GM19351 (cell line): ENCODE data around the gene RABGEF1.
"Not testable (repeated sequence)": the region's sequence is repeated elsewhere in the genome, so short reads cannot be mapped to it uniquely, and the experiment has no call there.

Experiments used
- ATAC-seq: cut with Tn5 transposase; IDR thresholded peaks from one replicate; pipeline ENCODE4 v1.9.1; 2021; ENCODE audit warnings: mild to moderate bottlenecking, moderate library complexity; ENCODE audit not compliant: unreplicated experiment

The RABGEF1 gene

GRCh38 chr7:66800591-66800990 lies 60.1 kb downstream of the RABGEF1 start:
- ATAC-seq = no peak

- no peak for ATAC-seq
Measured at GRCh38 chr7:66804001-66804400, 63.5 kb downstream of the RABGEF1 start.

- no peak for ATAC-seq
Measured at GRCh38 chr7:66807736-66808135, 67.2 kb downstream of the RABGEF1 start.

DNA sequence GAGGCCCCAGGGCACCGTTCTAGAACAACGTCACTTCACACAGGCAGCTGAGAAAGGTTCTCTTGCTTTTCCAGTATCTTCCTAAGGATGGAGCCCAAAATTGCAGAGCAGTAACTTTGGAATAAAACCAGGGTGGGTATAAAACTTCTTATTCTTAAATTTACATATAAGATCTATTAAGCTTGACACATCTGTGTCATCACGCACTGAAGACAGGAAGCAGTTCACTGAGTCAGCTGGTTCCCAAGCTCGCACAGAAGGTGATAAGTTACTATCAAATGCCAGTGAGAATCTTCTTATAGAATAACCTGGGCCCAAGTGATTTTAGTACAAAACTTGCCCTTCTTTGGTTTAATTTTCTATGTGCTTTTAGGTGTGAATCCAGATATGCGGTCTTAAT lies 70.2 kb downstream of the RABGEF1 start:
- no peak for ATAC-seq

DNA sequence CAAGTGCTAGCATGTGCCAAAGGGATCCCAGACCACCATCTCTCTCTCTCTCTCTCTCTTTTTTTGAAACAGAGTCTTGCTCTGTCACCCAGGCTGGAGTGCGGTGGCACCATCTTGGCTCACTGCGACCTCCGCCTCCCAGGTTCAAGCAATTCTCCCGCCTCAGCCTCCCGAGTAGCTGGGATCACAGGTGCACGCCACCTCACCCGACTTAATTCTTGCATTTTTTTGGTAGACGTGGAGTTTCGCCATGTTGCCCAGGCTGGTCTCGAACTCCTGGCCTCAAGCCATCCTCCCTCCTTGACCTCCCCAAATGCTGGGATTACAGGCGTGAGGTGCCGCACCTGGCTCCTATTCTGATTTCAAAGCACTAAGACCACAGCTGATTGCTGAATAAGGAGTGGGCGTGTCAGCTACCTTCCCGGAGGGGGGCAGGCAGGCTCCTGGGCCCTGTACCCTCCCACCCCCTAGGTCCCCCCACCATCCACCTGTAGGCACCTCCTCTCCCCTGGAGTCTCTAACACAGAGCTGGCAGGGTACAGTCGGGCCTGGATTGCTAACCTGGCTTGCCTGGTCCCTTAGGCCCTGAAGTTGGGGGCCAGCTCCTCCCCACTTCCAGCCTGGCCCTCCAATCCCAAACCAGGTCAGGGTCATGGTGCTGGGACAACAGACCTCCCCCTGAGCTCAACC lies 74.8 kb downstream of the RABGEF1 start:
- not testable (repeated sequence) for ATAC-seq

- ATAC-seq = no peak
Measured at GRCh38 chr7:66815951-66816350, 75.4 kb downstream of the RABGEF1 start.

DNA sequence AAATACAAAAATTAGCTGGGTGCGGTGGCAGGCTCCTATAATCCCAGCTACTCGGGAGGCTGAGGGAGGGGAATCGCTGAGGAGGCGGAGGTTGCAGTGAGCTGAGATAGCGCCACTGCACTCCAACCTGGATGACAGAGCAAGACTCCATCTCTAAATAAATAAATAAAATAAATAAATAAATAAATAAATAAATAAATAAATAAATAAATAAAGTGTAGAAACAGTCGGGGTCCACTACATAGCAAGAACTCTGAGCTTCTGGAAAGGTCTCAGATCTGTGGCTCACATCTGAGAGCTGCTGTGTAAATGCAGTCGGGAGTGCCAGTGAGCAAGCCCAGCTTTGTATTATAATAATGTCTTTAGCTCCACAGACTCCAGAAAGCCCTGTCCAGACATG lies 76.1 kb downstream of the RABGEF1 start:
- not testable (repeated sequence) for ATAC-seq

DNA sequence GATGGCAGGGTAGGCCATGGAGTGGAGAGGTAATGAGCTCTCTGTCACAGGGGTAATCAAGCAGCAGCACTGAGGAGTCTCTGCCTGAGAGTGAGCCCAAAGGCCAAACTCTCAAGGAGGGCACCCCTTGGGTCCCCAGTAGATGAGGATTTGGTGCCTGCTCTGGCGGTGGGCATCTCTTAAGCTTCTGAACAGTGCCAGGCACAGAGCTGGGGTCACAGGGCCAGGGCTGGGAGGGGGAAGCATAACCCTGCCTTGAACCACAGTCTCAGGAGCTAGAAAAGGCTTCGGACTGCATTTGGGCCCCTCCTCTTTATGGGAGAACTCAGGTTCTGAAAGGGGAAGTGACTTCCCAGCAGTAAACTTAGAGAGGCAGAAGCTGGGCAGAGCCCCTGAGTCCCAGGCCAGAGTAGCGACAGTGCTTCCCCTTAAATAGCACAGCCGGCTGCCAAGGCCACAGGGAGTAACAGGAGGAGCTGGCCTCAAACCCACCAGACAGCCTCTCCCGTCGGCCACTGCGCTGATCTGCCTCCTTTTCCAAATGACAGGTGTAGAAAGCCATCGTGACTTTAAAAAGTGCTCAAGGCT lies 76.8 kb downstream of the RABGEF1 start:
- not testable (repeated sequence) for ATAC-seq

DNA sequence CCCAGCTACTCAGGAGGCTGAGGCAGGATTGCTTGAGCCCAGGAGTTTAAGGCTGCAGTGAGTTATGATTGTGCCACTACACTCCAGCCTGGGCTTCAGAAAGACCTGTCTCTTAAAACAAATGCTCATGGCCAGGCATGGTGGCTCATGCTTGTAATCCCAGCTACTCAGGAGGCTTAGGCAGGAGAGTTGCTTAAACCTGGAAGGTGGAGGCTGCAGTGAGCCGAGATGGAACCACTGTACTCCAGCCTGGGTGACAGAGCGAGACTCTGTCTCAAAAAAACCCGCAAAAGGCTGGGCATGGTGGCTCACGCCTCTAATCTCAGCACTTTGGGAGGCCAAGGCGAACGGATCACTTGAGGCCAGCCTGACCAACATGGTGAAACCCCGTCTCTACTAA lies 77.4 kb downstream of the RABGEF1 start:
- not testable (repeated sequence) for ATAC-seq

GRCh38 chr7:66824041-66824440 lies 83.5 kb downstream of the RABGEF1 start:
- no peak for ATAC-seq

GRCh38 chr7:66825538-66825937 lies 85.0 kb downstream of the RABGEF1 start:
- not testable (repeated sequence) for ATAC-seq

DNA sequence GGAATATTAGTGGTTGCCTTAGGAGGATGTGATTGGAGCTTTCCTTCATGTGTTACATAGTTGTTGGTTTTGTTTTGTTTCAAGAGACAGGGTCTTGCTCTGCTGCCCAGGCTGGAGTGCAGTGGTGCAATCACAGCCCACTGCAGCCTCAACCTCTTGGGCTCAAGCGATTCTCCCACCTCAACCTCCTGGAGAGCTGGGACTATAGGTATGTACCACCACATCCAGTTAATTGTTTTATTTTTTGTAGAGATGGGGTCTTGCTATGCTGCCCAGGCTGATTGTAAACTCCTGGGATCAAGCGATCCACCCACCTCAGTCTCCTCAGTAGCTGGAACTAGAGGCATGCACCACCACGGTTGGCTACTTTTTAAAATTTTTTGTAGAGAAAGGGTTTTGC lies 86.1 kb downstream of the RABGEF1 start:
- ATAC-seq = no peak

GRCh38 chr7:66830976-66831375 lies 90.4 kb downstream of the RABGEF1 start:
- ATAC-seq = not testable (repeated sequence)

DNA sequence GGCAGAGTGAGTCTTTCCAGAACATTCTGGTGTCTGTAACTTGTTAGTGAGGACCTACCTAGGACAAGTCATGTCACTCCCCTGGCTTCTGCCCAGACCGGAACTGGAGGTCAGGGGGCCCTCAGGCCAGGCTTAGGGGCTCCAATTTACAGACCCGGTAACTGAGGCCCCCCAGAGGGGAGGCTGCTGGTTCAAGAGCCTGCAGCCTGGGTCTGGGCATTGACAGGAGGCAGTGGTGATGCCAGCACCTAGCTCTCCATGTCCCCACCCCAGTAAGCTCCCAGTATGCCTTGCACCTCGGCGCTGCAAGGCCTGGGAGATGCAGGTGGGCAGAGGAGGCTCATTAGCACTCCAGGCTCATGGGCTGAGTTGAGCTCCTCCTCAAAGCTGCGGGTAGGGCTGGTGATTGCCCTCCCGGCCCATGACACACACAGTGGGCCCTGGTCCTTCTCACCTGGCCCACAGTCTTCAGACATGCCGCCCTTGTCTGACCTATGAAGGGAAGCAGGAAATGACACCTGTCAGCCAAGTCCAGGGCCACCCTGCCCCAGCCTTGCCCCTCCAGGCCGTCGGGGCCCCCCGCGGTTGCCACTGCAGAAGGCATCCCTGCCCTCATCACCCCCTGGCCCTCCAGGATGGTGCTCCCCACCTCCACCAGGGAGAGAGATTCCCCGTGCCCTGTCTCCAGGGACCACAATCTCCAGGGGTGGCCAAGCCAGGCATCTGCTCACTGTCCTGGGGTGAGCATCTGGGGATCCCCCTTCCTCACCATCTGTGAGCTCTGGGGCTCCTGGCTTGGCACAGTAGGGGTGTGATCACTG lies 92.2 kb downstream of the RABGEF1 start:
- ATAC-seq = no peak

- no peak for ATAC-seq
Measured at GRCh38 chr7:66837007-66837406, 96.5 kb downstream of the RABGEF1 start.

DNA sequence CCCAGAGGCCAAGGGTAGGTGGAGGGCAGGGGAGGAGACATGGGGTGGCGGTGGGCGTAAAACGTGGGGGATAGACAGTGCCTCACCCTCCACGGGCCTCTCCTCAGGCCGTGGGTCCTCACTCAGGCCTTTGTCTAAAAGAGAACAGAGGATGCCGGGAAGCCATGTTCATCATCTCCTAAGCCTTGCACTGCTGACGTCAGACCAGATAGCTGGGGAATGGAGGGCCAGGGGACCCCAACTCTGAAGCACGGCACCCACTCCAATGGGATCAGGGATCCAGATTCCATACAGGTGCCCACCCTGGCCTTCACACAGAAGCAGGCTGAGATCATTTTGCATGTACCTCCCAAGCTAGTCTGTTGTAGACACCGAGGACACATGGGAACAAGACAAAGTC lies 97.1 kb downstream of the RABGEF1 start:
- ATAC-seq = no peak

DNA sequence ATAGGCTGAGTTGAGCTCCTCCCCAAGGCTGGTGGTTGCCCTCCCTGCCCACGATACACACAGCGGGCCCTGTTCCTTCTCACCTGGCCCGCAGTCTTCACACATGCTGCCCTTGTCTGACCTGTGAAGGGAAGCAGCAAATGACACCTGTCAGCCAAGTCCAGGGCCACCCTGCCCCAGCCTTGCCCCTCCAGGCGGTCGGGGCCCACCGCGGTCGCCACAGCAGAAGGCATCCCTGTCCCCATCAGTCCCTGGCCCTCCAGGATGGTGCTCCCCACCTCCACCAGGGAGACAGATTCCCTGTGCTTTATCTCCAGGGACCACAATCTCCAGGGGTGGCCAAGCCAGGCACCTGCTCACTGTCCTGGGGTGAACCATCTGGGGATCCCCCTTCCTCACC lies 99.3 kb downstream of the RABGEF1 start:
- ATAC-seq = no peak

GRCh38 chr7:66840316-66840715 lies 99.8 kb downstream of the RABGEF1 start:
- no peak for ATAC-seq

GRCh38 chr7:66841898-66842297 lies 101.4 kb downstream of the RABGEF1 start:
- ATAC-seq = no peak

GRCh38 chr7:66843492-66843891 lies 103.0 kb downstream of the RABGEF1 start:
- not testable (repeated sequence) for ATAC-seq

DNA sequence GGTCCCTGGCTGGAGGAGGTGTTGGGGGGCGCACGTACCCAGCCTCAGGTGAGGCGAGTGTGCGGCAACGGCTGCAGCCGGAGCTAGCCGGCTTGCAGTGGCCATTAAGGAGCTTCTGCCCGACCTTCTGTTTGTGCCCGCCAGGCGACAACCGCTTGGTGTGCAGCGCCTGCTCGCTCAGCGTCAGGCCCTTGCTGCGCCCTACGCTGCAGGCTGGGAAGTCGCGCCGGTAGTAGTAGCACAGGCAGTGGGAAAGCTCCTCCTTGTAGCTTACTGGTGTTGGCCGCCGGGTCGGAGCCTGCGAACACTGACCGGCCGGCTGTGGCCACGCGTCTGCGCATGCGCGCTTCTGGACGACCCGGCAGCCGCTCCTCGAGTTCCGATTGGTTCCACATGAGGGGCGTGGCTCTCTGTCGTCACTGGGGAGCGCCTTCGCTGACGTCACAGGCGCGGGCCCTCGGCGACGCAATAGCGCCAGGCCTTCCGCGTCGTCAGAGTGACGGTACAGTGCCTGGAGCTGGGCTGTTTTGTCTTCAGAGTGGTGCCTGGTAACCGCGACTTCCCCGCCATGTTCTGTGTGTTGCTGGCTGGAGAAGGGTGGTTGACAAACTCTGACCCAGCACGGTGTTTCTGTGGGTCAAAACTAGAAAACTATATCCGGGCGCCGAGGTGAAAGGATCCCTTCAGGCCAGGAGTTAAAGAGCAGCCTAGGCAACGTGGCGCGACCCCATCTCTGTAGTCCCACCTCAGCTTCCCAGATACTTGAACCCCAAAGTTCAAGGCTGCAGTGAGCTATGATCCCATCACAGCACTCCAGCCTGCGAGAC lies 104.2 kb downstream of the RABGEF1 start:
- peak; percentile 93 for ATAC-seq
